RPMI8226 (cell line): ENCODE measurements around the gene COG3.
"Not testable (repeated sequence)": the region's sequence is repeated elsewhere in the genome, so short reads cannot be mapped to it uniquely, and the experiment has no call there.

Source experiments
- DNase-seq: peaks from one replicate; pipeline ENCODE4 v3.0.0-alpha.2; 2015

Gene COG3, protein sequence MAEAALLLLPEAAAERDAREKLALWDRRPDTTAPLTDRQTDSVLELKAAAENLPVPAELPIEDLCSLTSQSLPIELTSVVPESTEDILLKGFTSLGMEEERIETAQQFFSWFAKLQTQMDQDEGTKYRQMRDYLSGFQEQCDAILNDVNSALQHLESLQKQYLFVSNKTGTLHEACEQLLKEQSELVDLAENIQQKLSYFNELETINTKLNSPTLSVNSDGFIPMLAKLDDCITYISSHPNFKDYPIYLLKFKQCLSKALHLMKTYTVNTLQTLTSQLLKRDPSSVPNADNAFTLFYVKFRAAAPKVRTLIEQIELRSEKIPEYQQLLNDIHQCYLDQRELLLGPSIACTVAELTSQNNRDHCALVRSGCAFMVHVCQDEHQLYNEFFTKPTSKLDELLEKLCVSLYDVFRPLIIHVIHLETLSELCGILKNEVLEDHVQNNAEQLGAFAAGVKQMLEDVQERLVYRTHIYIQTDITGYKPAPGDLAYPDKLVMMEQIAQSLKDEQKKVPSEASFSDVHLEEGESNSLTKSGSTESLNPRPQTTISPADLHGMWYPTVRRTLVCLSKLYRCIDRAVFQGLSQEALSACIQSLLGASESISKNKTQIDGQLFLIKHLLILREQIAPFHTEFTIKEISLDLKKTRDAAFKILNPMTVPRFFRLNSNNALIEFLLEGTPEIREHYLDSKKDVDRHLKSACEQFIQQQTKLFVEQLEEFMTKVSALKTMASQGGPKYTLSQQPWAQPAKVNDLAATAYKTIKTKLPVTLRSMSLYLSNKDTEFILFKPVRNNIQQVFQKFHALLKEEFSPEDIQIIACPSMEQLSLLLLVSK

DNA sequence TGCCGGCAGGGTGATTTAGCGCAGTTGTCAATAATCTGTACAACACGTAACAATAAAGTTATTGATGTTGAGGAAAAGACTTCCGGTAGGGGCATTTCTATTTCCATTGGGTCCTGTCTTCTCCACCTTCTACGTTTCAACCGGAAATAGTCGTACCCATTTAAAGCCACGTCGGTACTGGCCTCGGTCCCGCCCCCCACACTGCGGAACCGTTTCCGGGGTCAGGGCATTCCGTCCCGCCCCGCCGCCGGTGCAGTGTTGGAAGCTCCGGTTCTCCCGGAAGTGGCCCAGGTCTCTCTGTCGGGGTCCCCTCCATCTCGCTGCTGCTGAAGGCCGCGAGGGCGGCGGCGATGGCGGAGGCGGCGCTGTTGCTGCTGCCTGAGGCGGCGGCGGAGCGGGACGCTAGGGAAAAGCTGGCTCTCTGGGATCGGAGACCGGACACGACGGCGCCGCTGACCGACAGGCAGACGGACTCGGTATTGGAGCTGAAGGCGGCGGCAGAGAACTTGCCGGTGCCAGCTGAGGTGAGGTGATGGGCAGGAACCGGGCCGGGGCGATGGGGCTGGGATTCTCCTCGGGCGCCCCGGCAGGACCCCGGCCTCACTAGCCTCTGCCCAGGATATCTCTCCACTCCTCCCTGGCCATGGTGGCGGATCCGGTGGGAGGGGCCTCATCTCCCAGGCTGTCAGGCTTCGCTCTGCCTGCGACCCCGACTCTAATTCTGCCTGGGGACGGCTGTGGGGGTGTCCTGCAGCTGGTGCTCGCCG lies at the start of gene COG3:
TSS of gene COG3 (plus strand) at position 253 of the 767 bp plus-strand sequence. CDS start at position 351, 98 bp downstream.
- DNase-seq, result peak; percentile 93

DNA sequence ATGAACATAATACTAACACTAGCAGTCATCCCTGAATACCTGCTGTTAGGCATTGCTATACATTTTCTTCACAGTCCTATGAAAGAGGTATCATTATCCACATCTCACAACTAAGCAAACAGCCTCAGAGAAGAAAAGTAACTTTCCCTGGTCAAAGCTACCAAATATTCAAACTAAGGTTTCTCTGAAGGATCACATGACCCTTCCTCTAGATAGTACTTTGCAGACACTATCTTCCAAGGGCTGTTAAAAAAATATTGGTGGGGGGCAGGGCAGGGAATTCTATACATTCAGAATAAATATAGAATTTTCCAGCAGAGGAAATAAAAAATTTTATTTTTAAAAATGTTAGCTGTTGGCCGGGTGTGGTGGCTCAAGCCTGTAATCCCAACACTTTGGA lies 49.6 kb upstream of the COG3 start:
- DNase-seq, result no peak

DNA sequence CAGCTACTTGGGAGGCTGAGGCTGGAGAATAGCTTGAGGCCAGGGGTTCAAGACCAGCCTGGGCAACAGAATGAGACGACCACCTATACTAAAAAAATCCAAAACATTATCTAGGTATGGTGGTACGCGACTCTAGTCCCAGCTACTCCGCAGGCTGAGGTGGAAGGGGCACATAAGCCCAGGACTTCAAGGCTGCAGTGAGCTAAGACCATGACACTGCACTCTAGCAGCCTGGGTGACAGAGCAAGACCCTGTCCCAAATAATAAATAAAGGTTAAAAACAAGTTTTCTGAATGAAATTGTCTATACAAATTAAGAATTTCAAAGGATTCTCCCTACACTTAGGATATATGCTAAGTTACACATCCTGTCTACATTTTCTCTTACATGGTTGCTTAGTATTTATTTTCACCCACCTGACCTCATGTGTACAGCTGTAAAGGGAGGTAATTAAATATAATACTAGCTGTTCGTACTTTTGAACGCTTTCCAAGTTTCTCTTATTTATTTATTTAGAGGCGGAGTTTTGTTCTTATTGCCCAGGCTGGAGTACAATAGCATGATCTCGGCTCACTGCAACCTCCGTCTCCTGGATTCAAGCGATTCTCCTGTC lies 48.1 kb upstream of the COG3 start:
- DNase-seq, result peak; percentile 13

DNA sequence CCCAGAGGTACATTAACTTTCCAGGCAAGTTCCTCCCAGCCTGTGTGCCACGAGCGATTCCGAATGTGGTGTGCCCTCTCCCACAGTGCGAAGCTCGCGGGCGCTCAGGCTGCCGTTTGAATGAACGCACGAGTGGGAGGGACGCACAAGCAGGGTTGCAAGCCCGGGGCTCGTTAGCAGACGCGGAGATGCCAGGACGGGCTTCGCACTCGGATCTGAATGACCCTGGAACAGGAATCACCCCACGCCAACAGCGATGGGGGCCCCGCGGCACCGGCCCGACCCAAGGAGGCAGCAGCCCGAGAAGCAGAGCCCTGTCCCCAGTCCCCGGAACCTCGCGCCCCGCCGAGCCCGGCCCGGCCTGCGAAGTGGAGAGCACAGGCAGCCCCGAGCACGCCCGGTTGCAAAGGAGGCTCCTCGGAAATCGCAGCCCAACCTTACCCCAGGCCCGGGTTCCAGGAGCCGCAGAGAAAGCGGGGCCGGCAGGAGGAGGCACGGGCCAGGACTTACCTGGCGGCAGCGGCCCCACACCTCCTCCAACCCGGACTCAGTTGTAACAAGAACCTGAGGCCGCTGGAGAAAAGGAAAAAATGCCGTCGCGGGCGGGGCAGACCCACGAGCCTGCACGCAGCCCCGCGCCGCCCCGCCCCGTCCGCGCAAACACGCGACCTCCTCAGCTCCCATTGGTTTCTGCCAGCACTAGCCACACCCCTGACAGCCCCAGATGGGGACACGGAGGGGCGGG lies 46.8 kb upstream of the COG3 start, which contains the start of gene SLC25A30:
TSS of gene SLC25A30 (minus strand) at position 584 of the 745 bp plus-strand sequence. CDS start 6,948 bp downstream, outside the sequence.
- DNase-seq, result peak; percentile 85

DNA sequence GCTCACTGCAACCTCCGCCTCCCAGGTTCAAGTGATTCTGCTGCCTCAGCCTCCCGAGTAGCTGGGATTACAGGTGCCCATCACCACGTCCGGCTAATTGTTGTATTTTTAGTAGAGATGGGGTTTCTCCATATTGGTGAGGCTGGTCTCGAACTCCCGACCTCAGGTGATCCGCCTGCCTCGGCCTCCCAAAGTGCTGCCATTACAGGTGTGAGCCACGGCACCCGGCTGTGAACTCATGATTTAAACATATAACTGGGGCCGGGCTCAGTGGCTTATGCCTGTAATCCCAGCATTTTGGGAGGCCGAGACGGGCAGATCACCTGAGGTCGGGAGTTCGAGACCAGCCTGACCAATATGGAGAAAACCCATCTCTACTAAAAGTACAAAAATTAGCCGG lies 45.4 kb upstream of the COG3 start:
- not testable (repeated sequence) for DNase-seq

DNA sequence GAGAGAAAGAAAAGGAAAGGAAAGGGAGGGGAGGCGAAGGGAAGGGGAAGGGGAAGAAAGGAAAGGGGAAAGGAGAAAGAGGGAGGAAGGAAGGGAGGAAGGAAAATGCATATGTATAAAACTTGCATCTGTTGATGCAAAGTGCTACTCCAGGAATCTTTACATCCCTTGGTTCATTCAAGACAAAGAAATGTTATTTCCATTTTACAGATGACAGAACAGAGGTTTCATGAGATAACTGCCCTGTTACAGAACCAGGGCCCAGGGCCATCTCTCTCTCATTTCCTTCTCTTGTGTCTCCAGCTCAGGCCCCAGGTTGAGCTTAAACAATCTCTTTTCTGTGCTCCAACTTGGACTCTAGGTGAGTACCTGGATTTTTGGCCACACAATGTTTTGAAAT lies 44.8 kb upstream of the COG3 start:
- no peak for DNase-seq

DNA sequence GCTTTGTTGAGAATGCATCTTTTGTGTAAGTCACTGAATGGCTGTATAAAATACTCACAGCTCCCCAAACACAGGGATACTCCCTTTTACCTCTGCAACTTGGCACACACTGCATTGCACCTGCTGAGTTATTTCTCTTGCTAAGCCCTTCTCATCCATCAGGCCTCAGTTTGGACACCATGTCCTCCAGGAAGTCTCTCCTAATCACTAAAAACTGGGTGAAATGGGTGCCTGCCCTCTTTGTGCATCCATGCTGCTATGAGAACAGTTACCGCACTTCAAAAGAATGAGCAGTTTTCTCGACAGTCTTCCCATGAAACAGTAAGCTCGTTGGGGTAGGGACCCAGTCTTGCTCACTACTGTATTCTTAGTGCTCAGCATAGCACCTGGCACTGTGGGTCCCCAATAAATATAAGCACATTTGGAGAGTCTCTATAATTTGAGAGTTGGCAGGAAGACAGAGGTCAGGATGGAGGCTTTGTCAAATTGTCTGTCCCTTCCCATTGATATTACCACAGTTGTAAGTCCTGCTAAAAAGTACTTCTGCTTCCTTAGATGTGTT lies 41.9 kb upstream of the COG3 start:
- DNase-seq, result no peak

DNA sequence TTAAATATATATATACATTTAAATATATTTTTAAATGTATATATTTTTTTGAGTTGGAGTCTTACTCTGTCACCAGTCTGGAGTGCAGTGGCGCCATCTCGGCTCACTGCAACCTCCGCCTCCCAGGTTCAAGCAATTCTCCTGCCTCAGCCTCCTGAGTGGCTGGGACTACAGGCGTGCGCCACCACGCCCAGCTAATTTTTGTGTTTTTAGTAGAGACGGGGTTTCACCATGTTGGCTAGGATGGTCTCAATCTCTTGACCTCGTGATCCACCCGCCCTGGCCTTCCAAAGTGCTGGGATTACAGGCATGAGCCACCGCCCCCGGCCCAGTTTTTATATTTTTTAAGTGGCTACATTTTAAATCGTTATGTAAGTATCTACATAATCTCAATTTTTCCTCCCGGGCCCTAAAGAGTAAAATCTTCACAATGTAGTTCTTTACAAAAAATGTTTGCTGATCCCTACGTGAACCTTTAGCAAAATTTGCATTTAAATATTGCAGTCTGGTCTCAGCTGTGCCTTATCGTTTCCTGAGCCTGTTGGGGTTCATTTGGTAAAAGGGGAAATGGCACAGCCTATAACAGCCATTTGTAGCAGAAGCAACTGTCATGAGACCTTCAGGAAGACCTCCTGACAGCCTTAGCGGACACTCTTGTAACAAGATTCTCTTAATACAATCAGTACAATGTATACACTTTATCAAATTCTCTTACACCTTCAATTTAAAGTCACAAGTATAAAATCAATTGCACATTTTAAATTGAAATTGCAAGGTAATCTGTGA lies 38.5 kb upstream of the COG3 start:
- not testable (repeated sequence) for DNase-seq

DNA sequence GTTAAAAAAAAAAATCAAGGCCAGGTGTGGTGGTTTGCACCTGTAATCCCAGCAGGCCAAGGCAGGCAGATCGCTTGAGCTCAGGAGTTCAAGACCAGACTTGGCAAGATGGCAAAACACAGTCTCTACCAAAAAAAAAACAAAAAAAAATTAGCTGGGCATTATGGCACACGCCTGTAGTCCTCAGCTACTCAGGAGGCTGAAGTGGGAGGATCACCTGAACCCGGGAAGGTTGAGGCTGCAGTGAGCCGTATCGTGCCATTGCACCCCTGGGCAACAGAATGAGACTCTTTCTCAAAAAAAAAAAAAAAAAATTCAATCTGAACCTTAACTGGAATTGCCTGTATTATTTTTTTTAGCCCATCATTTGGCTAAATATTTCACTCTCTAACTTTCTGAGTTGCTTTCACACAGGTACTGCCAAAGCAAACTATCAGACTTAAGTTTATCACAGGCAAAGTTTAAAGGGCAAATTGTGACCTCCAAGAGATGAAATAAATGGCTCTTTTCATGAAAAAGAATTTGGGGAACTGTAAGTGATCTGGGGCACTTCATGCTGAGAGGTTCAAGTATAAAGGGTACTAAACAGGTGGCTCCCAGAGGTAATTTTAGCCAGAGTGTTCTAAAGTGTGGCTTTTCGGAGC lies 31.9 kb upstream of the COG3 start:
- DNase-seq, result no peak

DNA sequence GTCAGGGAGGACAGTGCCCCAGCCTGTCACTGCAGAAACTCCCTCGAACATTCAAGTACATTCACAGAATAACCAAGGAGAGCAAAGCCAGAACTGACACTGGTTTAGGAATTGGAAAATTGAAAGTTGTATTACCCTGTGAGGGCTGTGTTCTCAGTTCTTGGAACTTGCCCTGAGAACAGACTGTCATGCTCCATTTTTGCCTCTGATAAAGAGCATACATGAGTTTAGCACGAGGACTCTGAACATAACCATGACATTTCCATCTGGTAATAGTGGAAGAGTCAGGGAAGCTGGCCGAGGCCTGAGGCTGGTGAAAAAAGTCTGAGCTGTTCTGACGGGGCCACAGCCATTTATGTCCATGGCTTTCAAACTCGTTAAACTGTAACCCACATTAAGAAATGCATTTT lies 31.4 kb upstream of the COG3 start:
- no peak for DNase-seq

DNA sequence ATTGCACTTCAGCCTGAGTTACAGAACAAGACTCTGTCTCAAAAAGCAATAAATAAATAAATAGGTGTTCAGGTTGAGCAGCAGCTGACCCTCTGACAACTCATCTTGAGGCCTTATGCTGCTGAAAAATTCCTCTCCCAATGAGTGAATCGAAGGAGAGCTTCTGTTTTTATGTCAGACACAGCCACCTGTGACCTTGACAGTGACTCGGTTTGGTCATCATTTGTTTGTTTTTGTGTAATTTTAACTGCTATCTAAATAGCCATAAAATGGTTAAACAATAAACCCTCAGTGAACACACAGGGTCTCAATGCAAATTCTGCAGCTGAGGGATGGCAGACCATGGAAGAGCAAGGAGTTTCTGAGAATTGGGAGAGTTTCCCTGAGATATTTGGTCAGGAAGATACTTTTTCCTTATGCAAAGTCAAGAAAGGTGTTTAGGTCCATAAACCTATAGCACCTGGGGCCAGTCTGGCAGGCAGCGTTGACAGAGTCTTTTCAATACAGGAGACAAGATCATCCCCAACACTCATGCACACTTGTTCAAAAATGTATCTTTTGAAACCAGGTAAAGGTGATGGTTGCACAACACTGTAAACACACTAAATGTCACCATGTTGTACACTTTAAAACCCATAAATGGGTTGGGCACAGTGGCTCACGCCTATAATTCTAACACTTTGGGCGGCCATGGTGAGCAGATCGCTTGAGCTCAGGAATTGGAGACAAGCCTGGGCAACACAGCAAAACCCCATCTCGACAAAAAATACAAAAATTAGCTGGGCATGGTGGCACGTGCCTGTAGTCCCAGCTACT lies 30.0 kb upstream of the COG3 start:
- DNase-seq, result no peak

DNA sequence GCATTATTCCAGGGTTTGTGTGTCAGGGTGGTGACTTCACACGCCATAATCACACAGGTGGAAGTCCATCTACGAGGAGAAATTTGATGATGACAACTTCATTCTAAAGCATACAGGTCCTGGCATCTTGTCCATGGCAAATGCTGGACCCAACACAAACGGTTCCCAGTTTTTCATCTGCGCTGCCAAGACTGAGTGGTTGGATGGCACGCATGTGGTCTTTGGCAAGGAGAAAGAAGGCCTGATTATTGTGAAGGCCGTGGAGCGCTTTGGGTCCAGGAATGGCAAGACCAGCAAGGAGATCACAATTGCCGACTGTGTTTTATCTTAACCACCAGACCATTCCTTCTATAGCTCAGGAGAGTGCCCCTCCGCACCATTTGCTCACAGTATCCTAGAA lies 28.4 kb upstream of the COG3 start:
- DNase-seq, result no peak

DNA sequence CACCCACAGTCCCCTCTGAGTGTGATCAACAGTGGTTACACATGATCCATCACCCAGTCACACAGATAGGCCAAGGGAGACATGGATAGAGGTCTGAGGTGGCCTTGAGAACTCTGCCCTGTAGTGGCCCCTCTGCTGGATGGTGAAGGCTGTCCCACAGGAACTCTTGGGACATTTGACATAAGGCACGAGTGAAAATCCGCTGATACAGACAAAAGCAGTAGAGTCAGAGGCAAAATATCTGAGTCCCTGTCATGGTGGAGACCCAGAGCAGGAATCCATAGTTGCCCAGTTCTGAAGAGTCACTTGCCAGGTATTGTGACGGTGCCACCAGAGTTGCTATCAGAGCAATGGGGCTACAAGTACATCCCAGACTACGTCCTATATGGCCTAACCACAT lies 27.8 kb upstream of the COG3 start:
- DNase-seq, result no peak

DNA sequence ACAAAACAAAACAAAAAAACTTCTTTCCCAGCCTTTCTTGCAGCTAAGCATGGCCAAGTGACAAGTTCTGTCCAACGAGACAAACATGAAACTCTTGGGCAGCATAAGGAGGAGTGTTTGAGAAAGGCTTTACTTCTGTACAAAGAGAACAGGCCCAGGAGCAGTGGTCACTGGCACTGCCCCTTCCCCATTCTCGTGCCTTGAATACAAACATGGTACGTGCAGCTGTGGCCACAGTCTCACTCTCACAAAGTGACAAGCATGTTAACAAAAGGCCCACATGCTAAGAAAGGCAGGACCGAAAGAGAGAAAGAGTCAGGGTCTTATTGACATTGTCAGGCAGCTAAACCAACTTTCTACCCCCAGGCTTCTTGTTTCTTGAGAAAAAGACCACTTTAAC lies 26.8 kb upstream of the COG3 start:
- DNase-seq, result no peak

DNA sequence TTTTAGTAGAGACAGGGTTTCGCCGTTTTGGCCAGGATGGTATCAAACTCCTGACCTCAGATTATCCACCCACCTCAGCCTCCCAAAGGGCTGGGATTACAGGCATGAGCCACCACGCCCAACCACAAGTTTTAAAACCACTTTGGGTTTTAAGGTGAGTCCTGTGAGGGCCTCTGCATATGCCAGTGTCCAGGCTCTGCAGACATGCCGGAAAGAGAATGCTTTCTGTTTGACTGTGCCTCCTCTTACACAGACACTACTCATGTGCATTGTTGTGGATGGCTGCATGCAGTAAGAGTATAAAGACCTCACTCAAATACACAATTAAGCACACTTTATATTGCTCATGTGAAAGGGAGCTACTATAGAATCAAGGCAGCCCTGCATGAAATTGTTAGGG lies 25.7 kb upstream of the COG3 start:
- DNase-seq, result no peak

DNA sequence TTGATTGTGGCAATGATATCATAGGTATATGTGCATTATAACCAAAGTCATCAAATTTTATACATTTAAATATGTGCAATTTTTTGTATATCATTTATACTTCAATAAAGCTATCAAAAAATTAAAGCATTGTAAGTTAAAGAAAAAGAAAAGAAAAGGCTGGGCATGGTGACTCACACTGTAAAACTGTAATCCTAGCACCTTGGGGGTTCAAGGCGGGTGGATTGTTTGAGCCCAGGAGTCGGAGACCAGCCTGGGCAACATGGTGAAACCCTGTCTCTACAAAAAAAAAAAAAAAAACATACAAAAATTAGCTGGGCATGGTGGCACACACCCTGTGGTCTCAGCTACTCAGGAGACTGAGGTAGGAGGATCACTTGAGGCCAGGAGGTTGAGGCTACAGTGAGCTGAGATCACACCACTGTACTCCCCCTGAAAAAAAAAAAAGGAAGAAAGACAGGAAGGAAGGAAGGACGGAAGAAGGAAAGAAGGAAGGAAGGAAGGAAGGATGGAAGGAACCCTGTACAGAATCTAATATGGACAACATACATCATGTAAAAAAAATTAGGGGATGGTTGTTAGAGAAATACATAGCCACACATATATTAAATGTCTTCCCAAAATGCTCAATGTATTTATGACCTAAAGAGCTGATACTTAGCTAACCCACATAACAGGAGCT lies 24.8 kb upstream of the COG3 start:
- DNase-seq, result no peak

DNA sequence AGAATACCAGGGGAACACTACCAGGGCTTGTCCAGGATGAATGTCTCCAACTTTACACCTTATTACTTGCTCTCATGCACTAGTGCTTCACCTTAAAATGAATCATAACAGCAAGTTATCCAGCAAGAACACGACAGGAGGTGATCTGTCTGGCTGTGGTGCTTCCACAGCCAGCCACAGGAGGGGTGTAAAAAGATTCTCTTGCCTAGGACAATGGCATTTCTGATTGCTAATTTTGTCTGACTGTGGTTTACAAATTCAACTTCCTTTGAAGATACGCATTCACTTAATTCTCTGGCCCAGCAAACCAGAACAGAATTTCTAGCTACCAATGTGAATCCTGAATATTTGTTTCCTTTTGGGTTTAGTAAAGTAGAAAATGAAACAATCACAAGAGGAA lies 23.1 kb upstream of the COG3 start:
- peak; percentile 41 for DNase-seq

DNA sequence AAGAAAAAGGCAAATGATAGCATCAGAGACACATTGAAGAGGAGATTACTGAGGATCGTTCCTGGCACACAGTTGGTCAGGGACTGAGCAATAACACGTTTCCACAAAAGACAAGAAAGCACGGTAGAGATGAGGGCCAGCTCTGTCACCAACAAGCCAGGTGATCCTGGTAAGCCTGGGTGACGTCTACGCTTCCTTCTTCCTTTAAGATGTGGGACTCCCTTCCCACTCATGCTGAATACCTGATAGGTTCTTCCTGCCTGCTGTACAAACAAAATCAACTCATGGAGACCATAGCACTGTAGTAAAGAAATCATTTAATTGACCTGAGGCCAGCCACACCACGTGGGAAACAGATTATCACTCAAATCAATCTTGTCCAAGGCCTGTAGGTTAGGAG lies 19.7 kb upstream of the COG3 start:
- no peak for DNase-seq

DNA sequence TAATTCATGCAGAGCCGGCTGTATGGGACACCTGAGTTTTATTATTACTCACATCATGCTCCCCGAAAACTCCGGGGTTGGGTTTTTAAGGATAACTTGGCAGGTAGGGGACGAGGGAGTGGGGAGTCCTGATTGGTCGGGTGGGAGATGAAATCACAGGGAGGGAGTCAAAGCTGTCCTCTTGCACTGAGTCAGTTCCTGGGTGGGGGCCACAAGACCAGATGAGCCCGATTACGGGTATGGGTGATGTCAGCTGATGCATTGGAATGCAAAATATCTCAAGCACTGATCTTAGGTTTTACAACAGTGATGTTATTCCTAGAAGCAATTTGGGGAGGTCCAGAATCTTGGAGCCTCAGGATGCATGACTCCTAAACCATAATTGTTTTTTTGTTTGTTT lies 18.6 kb upstream of the COG3 start:
- no peak for DNase-seq
